ENCODE data around the gene SMAD6.

- no peak for TF ChIP-seq CTCF (IDR thresholded peaks at IDR 0.05)
- TF ChIP-seq POLR2A (IDR thresholded peaks at IDR 0.05): no peak
- TF ChIP-seq EP300 (IDR thresholded peaks at IDR 0.05): no peak
Measured at GRCh38 chr15:66830823-66831222, 128.8 kb downstream of the SMAD6 start.
